OCI-LY1 (cell line): ENCODE results near the gene GALNT10.

Experiments used
- H2AFZ ChIP-seq: fragments of 200-600 bp; sonication (generic), shearing (Covaris generic); 2 replicates; pipeline ENCODE4 v1.6.0; 2014; ENCODE audit warnings: antibody characterized with exemption, mild to moderate bottlenecking, low read length
- H3F3A ChIP-seq: fragments of 200-600 bp; sonication (generic), shearing (Covaris generic); 2 replicates; pipeline ENCODE4 v1.6.0; 2014; ENCODE audit warnings: mild to moderate bottlenecking, antibody characterized with exemption, low read length, moderate library complexity; ENCODE audit not compliant: insufficient read depth
- H3K27ac ChIP-seq: fragments of 200-600 bp; sonication (generic); 2 replicates; pipeline ENCODE4 v1.5.1; 2014; ENCODE audit warnings: low read length, mixed run types, mild to moderate bottlenecking, low read depth; ENCODE audit not compliant: poor library complexity, severe bottlenecking
- H3K27me3 ChIP-seq: fragments of 200-600 bp; sonication (generic); 2 replicates; pipeline ENCODE4 v1.6.0; 2014; ENCODE audit warnings: antibody characterized with exemption, mild to moderate bottlenecking, low read length, moderate library complexity; ENCODE audit not compliant: insufficient read depth
- H3K36me3 ChIP-seq: fragments of 200-600 bp; sonication (generic); 2 replicates; pipeline ENCODE4 v1.6.1; 2014; ENCODE audit warnings: mild to moderate bottlenecking, antibody characterized with exemption, low read length, moderate library complexity, mixed read lengths; ENCODE audit not compliant: insufficient read depth
- H3K4me1 ChIP-seq: fragments of 200-600 bp; sonication (generic); 2 replicates; pipeline ENCODE4 v1.5.1; 2014; ENCODE audit warnings: mild to moderate bottlenecking, low read length, moderate library complexity; ENCODE audit not compliant: insufficient read depth, severe bottlenecking
- H3K4me2 ChIP-seq: fragments of 200-600 bp; sonication (generic), shearing (Covaris generic); 2 replicates; pipeline ENCODE4 v1.6.1; 2014; ENCODE audit warnings: low read length
- H3K4me3 ChIP-seq: fragments of 200-600 bp; sonication (generic); 2 replicates; pipeline ENCODE4 v1.5.1; 2014; ENCODE audit warnings: low read length, low read depth, mild to moderate bottlenecking, mixed read lengths; ENCODE audit not compliant: poor library complexity, severe bottlenecking
- H3K79me2 ChIP-seq: fragments of 200-600 bp; shearing (Covaris generic); 2 replicates; pipeline ENCODE4 v1.6.1; 2016; ENCODE audit warnings: mixed run types, low read length, mixed read lengths; ENCODE audit not compliant: insufficient read depth
- H3K9ac ChIP-seq: fragments of 200-600 bp; sonication (generic), shearing (Covaris generic); 2 replicates; pipeline ENCODE4 v1.6.1; 2014; ENCODE audit warnings: mild to moderate bottlenecking, low read length, mixed read lengths
- H3K9me2 ChIP-seq: fragments of 200-600 bp; sonication (generic), shearing (Covaris generic); 2 replicates; pipeline ENCODE4 v1.6.1; 2014; ENCODE audit warnings: low read depth, mild to moderate bottlenecking, low read length, mixed read lengths
- H3K9me3 ChIP-seq: fragments of 200-600 bp; shearing (Covaris generic); 2 replicates; pipeline ENCODE4 v1.6.1; 2014; ENCODE audit warnings: low read length, mixed read lengths
- H4K20me1 ChIP-seq: fragments of 200-600 bp; sonication (generic), shearing (Covaris generic); 2 replicates; pipeline ENCODE4 v1.6.0; 2016; ENCODE audit warnings: mild to moderate bottlenecking, low read length; ENCODE audit not compliant: insufficient read depth
- EZH2 ChIP-seq: fragments of 200-600 bp; sonication (generic), shearing (Covaris generic); IDR thresholded peaks from 2 replicates; pipeline ENCODE4 v1.8.0; 2017; ENCODE audit warnings: borderline replicate concordance, mixed run types, mild to moderate bottlenecking, antibody characterized with exemption, low read length, moderate library complexity, mixed read lengths
- TF ChIP-seq, protein P1 (sequence below): fragments of 200-600 bp; sonication (generic), shearing (Covaris generic); IDR thresholded peaks from 2 replicates; pipeline ENCODE4 v1.5.1; 2017; ENCODE audit warnings: mild to moderate bottlenecking, antibody characterized with exemption, low read length, moderate library complexity, mixed read lengths

GALNT10 gene

DNA sequence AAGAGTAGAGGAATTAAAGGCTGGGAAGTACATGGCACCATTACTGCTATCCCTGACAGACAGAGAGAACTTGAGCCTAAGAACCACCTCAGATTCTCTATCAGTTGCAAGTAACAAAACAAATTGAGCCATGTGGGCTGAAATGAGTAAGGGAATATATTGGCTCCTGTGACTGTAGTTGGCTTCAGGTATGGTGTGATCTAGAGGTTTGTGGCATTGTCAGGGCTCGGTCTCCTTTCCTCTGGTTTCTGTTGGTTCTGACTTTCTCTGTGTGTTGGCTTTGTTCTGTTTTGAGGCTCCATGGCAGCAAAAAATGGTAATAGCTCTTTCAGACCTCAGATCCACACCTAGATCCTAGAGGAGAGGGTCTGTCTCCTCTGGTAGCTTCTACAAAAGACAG is 5.7 kb downstream of the GALNT10 start:
- Histone ChIP-seq H3K4me3 (no peak overlapping the region), H3K4me1 (peaks cover 6% of the 10 kb centered on the region), H3F3A (no peaks in the 10 kb centered on the region), H4K20me1 (no peaks in the 10 kb centered on the region), H3K9me2 (no peaks in the 10 kb centered on the region), H3K79me2 (no peaks in the 10 kb centered on the region), H2AFZ (no peak overlapping the region), H3K9ac (no peak overlapping the region), H3K9me3 (no peaks in the 10 kb centered on the region), H3K4me2 (no peak overlapping the region), H3K27me3 (no peaks in the 10 kb centered on the region; the same call in 1 of the 2 replicates), H3K36me3 (no peaks in the 10 kb centered on the region), H3K27ac (no peak overlapping the region)
- TF ChIP-seq, protein P1, sequence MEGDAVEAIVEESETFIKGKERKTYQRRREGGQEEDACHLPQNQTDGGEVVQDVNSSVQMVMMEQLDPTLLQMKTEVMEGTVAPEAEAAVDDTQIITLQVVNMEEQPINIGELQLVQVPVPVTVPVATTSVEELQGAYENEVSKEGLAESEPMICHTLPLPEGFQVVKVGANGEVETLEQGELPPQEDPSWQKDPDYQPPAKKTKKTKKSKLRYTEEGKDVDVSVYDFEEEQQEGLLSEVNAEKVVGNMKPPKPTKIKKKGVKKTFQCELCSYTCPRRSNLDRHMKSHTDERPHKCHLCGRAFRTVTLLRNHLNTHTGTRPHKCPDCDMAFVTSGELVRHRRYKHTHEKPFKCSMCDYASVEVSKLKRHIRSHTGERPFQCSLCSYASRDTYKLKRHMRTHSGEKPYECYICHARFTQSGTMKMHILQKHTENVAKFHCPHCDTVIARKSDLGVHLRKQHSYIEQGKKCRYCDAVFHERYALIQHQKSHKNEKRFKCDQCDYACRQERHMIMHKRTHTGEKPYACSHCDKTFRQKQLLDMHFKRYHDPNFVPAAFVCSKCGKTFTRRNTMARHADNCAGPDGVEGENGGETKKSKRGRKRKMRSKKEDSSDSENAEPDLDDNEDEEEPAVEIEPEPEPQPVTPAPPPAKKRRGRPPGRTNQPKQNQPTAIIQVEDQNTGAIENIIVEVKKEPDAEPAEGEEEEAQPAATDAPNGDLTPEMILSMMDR = no peak
- TF ChIP-seq EZH2 = no peak

DNA sequence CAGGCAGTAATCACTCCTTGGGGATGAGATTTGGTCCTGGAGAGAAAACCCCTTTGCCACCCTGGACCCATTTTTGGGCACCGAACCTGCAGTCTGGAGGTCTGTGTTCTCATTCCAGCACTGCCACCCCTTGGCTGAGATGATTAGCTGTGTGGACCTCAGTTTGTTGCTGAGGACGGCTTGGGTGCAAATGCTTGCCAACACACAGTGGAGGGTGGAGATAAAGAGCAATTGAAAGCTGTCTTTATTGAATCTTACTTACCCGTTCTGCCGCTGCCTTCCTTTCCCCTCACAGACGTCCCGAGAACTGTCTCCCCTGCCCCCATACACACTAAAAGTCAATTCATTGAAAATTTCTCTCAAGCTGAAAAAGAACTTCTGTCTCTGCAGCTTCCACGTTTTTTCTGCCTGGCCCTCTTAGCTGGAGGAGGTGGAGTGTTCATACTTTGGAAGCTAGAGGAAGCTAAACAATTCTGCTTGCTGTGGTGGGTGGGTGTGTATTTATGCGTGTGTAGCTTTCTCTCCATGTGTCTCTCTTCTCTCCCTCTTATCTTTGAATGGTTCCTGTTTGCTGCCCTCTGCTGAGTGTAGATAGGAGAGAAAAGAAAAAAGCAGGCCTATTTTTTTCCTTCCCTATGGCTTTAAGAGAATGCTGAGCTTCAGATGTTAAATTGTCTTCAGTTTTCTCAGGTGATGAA is 6.6 kb downstream of the GALNT10 start:
- no peaks in the 10 kb centered on the region for H3K27me3 ChIP-seq
- H3F3A ChIP-seq = no peaks in the 10 kb centered on the region
- no peaks in the 10 kb centered on the region for H3K36me3 ChIP-seq
- H3K9me3 ChIP-seq = no peaks in the 10 kb centered on the region
- no peaks in the 10 kb centered on the region for H3K4me1 ChIP-seq
- no peak overlapping the region for H2AFZ ChIP-seq
- no peak overlapping the region for H3K4me3 ChIP-seq
- no peaks in the 10 kb centered on the region for H3K9me2 ChIP-seq
- no peak for TF ChIP-seq EZH2
- TF ChIP-seq, protein P1 = peak; percentile 34; the same call in 1 of the 2 replicates
- H3K9ac ChIP-seq = no peak overlapping the region
- no peak overlapping the region for H3K27ac ChIP-seq
- H3K4me2 ChIP-seq = no peak overlapping the region
- H3K79me2 ChIP-seq = no peaks in the 10 kb centered on the region
- no peaks in the 10 kb centered on the region for H4K20me1 ChIP-seq

DNA sequence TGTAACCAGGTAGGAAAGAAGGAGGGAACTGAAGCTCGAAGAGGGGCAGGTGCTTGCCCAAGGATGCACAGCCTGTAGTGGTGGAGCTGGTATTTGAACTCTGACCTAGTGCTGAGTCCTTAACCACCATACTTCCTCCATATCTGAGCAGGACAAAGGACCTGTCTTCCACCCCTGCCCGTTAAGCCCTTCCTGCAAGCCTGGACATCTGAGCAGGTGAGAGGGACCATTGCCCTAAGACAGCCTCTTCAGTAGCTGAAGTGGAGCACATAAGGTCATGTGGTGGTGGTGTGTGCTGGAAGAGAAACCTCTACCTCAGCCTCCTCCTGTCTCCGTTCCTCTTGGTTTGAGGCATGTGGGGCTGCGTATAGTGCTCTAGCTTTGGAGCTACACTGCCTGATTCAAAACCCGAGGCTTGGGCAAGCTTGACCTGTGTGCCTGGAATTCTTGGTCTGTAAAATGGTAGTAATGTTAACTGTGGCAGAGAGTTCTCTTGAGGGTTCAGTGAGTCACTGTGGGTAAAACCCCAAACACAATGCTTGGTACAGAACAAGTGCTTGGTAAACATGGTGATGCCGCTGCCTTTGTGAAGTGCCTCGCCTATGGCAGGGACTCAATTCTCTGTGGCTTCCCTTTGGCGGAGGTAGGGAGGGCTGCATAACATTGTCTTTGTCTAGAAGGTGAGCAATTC is 7.4 kb downstream of the GALNT10 start:
- Histone ChIP-seq H3K9ac (no peak overlapping the region), H3K4me2 (no peak overlapping the region), H2AFZ (no peak overlapping the region), H3K36me3 (no peaks in the 10 kb centered on the region), H3F3A (no peaks in the 10 kb centered on the region), H3K9me2 (no peaks in the 10 kb centered on the region), H3K4me1 (no peaks in the 10 kb centered on the region), H3K4me3 (no peak overlapping the region), H4K20me1 (no peaks in the 10 kb centered on the region), H3K27me3 (no peaks in the 10 kb centered on the region), H3K79me2 (no peaks in the 10 kb centered on the region), H3K27ac (no peak overlapping the region), H3K9me3 (no peaks in the 10 kb centered on the region)
- TF ChIP-seq EZH2 = no peak
- TF ChIP-seq, protein P1 = no peak
